ENCODE data around the gene LRRC39. TPM values are rescaled to one million over a fixed set of nuclear protein-coding genes. Genes with fewer than 3 reads are reported as not detected.
"Not testable (repeated sequence)": the region's sequence is repeated elsewhere in the genome, so short reads cannot be mapped to it uniquely, and the experiment has no call there.

LRRC39 gene
- 1.9 TPM for polyA plus RNA-seq (2013, experiment 1 of 2)
- polyA plus RNA-seq (2013, experiment 2 of 2): 1.8 TPM

DNA sequence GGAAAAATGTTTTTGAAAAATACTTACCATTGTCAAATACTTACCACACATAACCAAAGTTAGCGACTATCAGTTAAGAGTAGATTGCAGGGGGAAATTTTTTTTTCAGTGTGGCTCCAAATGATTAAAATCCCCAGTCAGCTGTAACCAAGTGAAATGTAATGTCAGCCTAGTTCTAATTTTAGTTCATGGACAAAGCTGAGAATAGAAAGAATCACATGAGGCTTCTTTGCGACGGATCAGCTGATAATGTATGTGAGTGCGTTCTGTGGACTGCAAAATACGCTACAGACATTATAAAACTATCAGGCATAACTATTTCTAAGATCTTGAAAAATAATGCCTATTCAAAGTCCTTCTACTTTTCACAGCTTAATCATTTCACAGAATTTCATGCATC lies at the start of gene LRRC39:
Gene LRRC39, minus strand, starts transcription at position 166 of the 400 bp plus-strand sequence. CDS start 9,740 bp downstream, outside the sequence.
- Histone ChIP-seq H3K36me3 (ENCODE audit: control insufficient read depth, insufficient read depth, low read length) (no peaks in the 10 kb centered on the region), H3K9me3 (ENCODE audit: control insufficient read depth, low read length) (no peaks in the 10 kb centered on the region), H3K27ac (ENCODE audit: low read depth, low read length, severe bottlenecking) (no peak within 1 kb of the TSS), H3K4me3 (ENCODE audit: extremely low read depth, insufficient read depth, low read length, poor library complexity, severe bottlenecking) (no peak within 1 kb of the TSS), H3K4me1 (ENCODE audit: control insufficient read depth, insufficient read depth, low read length, poor library complexity, severe bottlenecking) (no peaks in the 10 kb centered on the region)
- no CpG with 5 or more reads among the region's 5 CpGs for WGBS, 2 experiments (ENCODE audit: insufficient coverage in 2 of 2)

DNA sequence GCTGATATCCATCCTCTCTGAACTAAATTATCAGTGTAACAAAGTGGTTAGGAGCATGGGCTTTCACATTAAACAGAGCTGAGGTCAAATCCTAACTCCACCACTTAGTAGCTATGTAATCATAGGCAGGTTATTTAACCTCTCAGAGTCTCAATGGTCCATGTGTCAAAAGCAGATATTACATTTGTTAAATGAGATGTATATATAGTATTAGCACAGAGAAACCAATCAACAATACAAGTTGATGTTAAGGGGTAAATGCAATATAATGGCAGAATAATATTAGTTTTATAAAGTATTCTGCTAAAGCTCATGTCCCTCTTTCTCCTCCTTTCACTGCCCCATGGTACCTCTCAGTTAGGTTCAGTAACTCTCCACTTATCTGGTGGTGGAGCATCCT lies 44.4 kb upstream of the LRRC39 start:
- no peak overlapping the region for H3K27ac ChIP-seq (ENCODE audit: low read depth, low read length, severe bottlenecking)
- H3K4me1 ChIP-seq (ENCODE audit: control insufficient read depth, insufficient read depth, low read length, poor library complexity, severe bottlenecking): no peaks in the 10 kb centered on the region
- peaks cover 30% of the 10 kb centered on the region for H3K36me3 ChIP-seq (ENCODE audit: control insufficient read depth, insufficient read depth, low read length)
- no peaks in the 10 kb centered on the region for H3K9me3 ChIP-seq (ENCODE audit: control insufficient read depth, low read length)
- no peak overlapping the region for H3K4me3 ChIP-seq (ENCODE audit: extremely low read depth, insufficient read depth, low read length, poor library complexity, severe bottlenecking)

DNA sequence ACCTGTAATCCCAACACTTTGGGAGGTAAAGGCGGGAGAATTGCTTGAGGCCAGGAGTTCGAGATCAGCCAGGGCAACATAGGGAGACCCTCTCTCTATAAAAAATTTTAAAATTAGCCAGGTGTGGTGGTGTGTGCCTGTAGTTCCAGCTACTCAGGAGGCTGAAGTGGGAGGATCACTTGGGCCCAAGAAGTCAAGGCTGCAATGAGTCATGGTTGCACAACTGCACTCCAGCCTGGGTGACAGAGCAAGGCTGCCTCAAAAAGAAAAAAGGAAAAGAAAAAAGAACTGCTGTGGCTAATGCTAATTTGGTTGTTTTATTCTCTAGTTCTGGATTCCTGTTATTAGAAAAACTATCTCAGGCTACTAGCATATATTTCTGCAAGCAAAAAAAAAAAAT lies 41.8 kb upstream of the LRRC39 start:
- H3K4me3 ChIP-seq (ENCODE audit: extremely low read depth, insufficient read depth, low read length, poor library complexity, severe bottlenecking): no peak overlapping the region
- H3K9me3 ChIP-seq (ENCODE audit: control insufficient read depth, low read length): no peaks in the 10 kb centered on the region
- no peak overlapping the region for H3K27ac ChIP-seq (ENCODE audit: low read depth, low read length, severe bottlenecking)
- WGBS, 2 experiments (ENCODE audit: insufficient coverage in 2 of 2): no CpG with 5 or more reads among the region's 2 CpGs
- H3K36me3 ChIP-seq (ENCODE audit: control insufficient read depth, insufficient read depth, low read length): peaks cover 34% of the 10 kb centered on the region
- H3K4me1 ChIP-seq (ENCODE audit: control insufficient read depth, insufficient read depth, low read length, poor library complexity, severe bottlenecking): no peaks in the 10 kb centered on the region

DNA sequence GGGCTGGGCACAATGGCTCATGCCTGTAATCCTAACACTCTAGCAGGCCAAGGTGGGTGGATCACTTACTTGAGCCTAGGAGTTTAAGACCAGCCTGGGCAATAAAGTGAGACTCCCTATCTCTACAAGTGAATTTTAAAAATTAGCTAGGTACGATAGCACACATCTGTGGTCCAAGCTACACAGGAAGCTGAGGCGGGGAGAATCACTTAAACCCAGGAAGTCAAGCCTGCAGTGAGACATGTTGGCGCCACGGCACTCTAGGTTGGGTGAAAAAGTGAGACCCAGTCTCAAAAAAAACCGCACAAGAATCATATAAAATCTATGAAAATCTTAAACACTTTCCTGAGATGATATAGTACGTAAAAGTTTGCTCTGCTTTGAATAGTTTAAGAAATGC lies 41.4 kb upstream of the LRRC39 start:
- Histone ChIP-seq H3K27ac (ENCODE audit: low read depth, low read length, severe bottlenecking) (no peak overlapping the region), H3K36me3 (ENCODE audit: control insufficient read depth, insufficient read depth, low read length) (peaks cover 37% of the 10 kb centered on the region), H3K4me3 (ENCODE audit: extremely low read depth, insufficient read depth, low read length, poor library complexity, severe bottlenecking) (no peak overlapping the region), H3K9me3 (ENCODE audit: control insufficient read depth, low read length) (no peaks in the 10 kb centered on the region), H3K4me1 (ENCODE audit: control insufficient read depth, insufficient read depth, low read length, poor library complexity, severe bottlenecking) (no peaks in the 10 kb centered on the region)
- WGBS, 2 experiments (ENCODE audit: insufficient coverage in 2 of 2): 88 to 100% methylated on average over 1 to 2 of the region's 6 CpGs

DNA sequence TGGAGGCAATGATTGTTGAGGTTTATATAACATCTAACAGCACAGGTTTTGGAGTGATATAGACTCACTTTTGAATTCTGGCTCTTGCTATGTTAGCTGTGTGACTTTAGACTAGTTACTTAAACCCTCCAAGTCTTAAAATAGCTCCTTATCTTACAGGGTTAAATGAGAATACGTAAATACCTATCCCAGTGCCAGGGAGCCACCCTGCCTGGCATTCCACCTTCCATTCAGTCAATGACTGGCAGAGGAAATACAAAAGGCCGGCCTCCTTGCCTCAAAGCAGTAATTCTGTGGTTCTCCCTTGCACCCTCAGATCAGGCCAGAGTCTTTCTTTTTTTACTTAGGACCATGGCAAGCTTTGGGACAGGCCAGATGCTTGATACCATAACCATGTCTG lies 39.8 kb upstream of the LRRC39 start:
- peaks cover 47% of the 10 kb centered on the region for H3K36me3 ChIP-seq (ENCODE audit: control insufficient read depth, insufficient read depth, low read length)

DNA sequence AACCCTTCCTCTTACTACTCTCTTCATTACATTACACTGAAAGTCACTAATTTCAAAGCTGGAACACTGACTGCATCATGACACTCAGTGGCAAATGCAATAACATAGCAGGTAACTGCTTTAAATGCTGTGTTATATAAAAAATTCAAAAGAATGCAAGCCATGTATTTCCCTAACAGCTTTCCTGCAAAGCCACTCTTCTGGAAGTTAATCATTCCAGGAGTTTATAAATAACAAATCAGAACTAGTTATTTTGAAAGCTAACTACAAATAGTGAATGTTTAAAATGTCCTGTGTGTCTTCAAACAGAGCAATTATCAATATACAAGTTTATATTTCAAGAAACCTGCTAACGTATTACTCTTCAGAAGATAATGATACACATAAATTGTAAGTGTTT lies 37.0 kb upstream of the LRRC39 start:
- WGBS, 2 experiments (ENCODE audit: insufficient coverage in 2 of 2): no CpG with 5 or more reads among the region's 1 CpG
- Histone ChIP-seq H3K27ac (ENCODE audit: low read depth, low read length, severe bottlenecking) (no peak overlapping the region), H3K4me1 (ENCODE audit: control insufficient read depth, insufficient read depth, low read length, poor library complexity, severe bottlenecking) (no peaks in the 10 kb centered on the region), H3K9me3 (ENCODE audit: control insufficient read depth, low read length) (no peaks in the 10 kb centered on the region), H3K4me3 (ENCODE audit: extremely low read depth, insufficient read depth, low read length, poor library complexity, severe bottlenecking) (no peak overlapping the region), H3K36me3 (ENCODE audit: control insufficient read depth, insufficient read depth, low read length) (peaks cover 53% of the 10 kb centered on the region)

More for the DNA sequence above, 39.8 kb upstream of the LRRC39 start:
- no peaks in the 10 kb centered on the region for H3K9me3 ChIP-seq (ENCODE audit: control insufficient read depth, low read length)
- WGBS, 2 experiments (ENCODE audit: insufficient coverage in 2 of 2): 73 to 100% methylated on average over 2 of the region's 2 CpGs
- no peak overlapping the region for H3K27ac ChIP-seq (ENCODE audit: low read depth, low read length, severe bottlenecking)
- no peaks in the 10 kb centered on the region for H3K4me1 ChIP-seq (ENCODE audit: control insufficient read depth, insufficient read depth, low read length, poor library complexity, severe bottlenecking)
- no peak overlapping the region for H3K4me3 ChIP-seq (ENCODE audit: extremely low read depth, insufficient read depth, low read length, poor library complexity, severe bottlenecking)

DNA sequence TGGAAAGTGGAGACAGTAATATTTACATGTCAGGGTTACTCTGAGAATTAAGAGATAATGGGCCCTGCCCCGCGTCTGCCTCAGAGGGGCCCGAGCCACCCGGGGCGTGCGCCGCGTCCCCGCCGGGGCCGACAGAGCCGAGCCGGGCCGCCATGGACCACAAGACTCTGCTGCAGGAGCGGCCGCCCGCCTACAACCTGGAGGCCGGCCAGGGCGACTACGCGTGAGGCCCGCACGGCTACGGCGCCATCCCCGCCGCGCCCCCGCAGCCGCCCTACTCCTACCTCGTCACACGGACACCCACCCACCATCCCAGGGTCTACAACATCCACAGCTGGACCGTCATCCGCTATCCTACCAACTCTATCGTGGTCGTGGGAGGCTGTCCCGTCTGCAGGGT lies 35.1 kb upstream of the LRRC39 start:
- H3K27ac ChIP-seq (ENCODE audit: low read depth, low read length, severe bottlenecking): no peak overlapping the region
- H3K36me3 ChIP-seq (ENCODE audit: control insufficient read depth, insufficient read depth, low read length): peaks cover 60% of the 10 kb centered on the region
- H3K4me3 ChIP-seq (ENCODE audit: extremely low read depth, insufficient read depth, low read length, poor library complexity, severe bottlenecking): no peak overlapping the region
- H3K9me3 ChIP-seq (ENCODE audit: control insufficient read depth, low read length): no peaks in the 10 kb centered on the region
- 97% methylated on average over 33 to 37 of the region's 37 CpGs for WGBS, 2 experiments (ENCODE audit: insufficient coverage in 2 of 2)
- H3K4me1 ChIP-seq (ENCODE audit: control insufficient read depth, insufficient read depth, low read length, poor library complexity, severe bottlenecking): no peaks in the 10 kb centered on the region

DNA sequence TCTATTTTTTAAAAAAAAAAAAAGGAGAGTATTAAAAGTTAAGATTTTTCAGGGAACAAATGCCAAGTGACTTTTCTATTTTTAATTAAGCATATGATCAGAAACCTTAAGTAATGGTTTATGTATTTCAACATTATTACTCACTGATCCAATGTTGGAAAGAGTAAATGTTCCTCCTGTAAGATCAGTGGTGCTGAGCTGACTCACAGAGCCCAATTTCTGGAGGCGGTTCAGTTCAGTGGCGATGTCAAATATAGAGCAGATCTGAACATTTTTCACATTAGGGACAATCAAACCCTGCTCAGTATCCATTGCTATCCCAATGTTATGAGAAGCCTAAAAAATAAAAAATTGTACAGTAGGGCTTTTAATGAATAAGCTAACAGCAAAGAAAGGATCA lies 28.2 kb upstream of the LRRC39 start:
- H3K27ac ChIP-seq (ENCODE audit: low read depth, low read length, severe bottlenecking): no peak overlapping the region
- no peaks in the 10 kb centered on the region for H3K9me3 ChIP-seq (ENCODE audit: control insufficient read depth, low read length)
- H3K4me1 ChIP-seq (ENCODE audit: control insufficient read depth, insufficient read depth, low read length, poor library complexity, severe bottlenecking): no peaks in the 10 kb centered on the region
- peaks cover 58% of the 10 kb centered on the region for H3K36me3 ChIP-seq (ENCODE audit: control insufficient read depth, insufficient read depth, low read length)
- no peak overlapping the region for H3K4me3 ChIP-seq (ENCODE audit: extremely low read depth, insufficient read depth, low read length, poor library complexity, severe bottlenecking)
- WGBS, 2 experiments (ENCODE audit: insufficient coverage in 2 of 2): 90 to 100% methylated on average over 1 of the region's 2 CpGs

DNA sequence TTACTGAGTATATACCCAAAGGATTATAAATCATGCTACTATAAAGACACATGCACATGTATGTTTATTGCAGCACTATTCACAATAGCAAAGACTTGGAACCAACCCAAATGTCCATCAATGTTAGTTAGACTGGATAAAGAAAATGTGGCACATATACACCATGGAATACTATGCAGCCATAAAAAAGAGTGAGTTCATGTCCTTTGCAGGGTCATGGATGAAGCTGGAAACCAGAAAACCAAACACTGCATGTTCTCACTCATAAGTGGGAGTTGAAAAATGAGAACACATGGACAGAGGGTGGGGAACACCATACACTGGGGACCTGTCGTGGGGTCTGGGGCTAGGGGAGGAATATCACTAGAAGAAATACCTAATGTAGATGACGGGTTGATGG lies 27.5 kb upstream of the LRRC39 start:
- not testable (repeated sequence) for H3K9me3 ChIP-seq (ENCODE audit: control insufficient read depth, low read length); H3K4me1 ChIP-seq (ENCODE audit: control insufficient read depth, insufficient read depth, low read length, poor library complexity, severe bottlenecking); H3K27ac ChIP-seq (ENCODE audit: low read depth, low read length, severe bottlenecking); H3K4me3 ChIP-seq (ENCODE audit: extremely low read depth, insufficient read depth, low read length, poor library complexity, severe bottlenecking)
- WGBS, 2 experiments (ENCODE audit: insufficient coverage in 2 of 2): 100% methylated on average over 1 of the region's 2 CpGs; no CpG with 5 or more reads in 1 of the 2 experiments
- H3K36me3 ChIP-seq (ENCODE audit: control insufficient read depth, insufficient read depth, low read length): peaks cover 57% of the 10 kb centered on the region

DNA sequence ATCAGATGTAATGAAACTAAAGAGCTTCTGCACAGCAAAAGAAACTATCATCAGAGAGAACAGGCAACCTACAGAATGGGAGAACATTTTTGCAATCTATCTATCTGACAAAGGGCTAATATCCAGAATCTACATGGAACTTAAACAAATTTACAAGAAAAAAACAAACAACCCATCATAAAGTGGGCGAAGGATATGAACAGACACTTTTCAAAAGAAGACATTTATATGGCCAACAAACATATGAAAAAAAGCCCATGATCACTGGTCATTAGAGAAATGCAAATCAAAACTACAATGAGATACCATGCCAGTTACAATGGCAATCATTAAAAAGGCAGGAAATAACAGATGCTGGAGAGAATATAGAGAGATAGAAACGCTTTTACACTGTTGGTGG lies 27.0 kb upstream of the LRRC39 start:
- not testable (repeated sequence) for H3K4me1 ChIP-seq (ENCODE audit: control insufficient read depth, insufficient read depth, low read length, poor library complexity, severe bottlenecking); H3K27ac ChIP-seq (ENCODE audit: low read depth, low read length, severe bottlenecking); H3K9me3 ChIP-seq (ENCODE audit: control insufficient read depth, low read length); H3K4me3 ChIP-seq (ENCODE audit: extremely low read depth, insufficient read depth, low read length, poor library complexity, severe bottlenecking)
- 80 to 100% methylated on average over 1 of the region's 2 CpGs for WGBS, 2 experiments (ENCODE audit: insufficient coverage in 2 of 2)
- peaks cover 62% of the 10 kb centered on the region for H3K36me3 ChIP-seq (ENCODE audit: control insufficient read depth, insufficient read depth, low read length)

DNA sequence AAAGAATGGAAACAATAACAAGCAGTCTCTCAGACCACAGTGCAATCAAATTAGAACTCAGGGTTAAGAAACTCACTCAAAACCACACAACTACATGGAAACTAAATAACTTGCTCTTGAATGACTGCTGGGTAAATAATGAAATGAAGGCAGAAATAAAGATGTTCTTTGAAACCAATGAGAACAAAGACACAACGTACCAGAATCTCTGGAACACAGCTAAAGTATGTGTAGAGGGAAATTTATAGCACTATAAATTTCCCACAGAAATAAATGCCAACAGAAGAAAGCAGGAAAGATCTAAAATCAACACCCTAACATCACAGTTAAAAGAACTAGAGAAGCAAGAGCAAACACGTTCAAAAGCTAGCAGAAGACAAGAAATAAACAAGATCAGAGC lies 24.6 kb upstream of the LRRC39 start:
- H3K9me3 ChIP-seq (ENCODE audit: control insufficient read depth, low read length); H3K4me1 ChIP-seq (ENCODE audit: control insufficient read depth, insufficient read depth, low read length, poor library complexity, severe bottlenecking); H3K27ac ChIP-seq (ENCODE audit: low read depth, low read length, severe bottlenecking); H3K4me3 ChIP-seq (ENCODE audit: extremely low read depth, insufficient read depth, low read length, poor library complexity, severe bottlenecking): not testable (repeated sequence)
- peaks cover 56% of the 10 kb centered on the region for H3K36me3 ChIP-seq (ENCODE audit: control insufficient read depth, insufficient read depth, low read length)
- WGBS, 2 experiments (ENCODE audit: insufficient coverage in 2 of 2): no CpG with 5 or more reads among the region's 2 CpGs
